ENCODE data around the gene TSPAN31.

Gene TSPAN31

GRCh38 chr12:57797933-57798332, 53.1 kb downstream of the TSPAN31 start:
- DNase-seq: no peak
